Endothelial cell of umbilical vein (primary cell): ENCODE measurements around the gene DDX10. TPM values are rescaled to one million over a fixed set of nuclear protein-coding genes. Genes with fewer than 3 reads are reported as not detected.

Source experiments
- BruUV-seq: library from RNA; stranded (reverse); fragments of 400-500 nt; replicated peaks from 2 replicates; lab custom pipeline; 2021; lab: Mats Ljungman, UMichigan
- CTCF ChIA-PET: fragments of 300-600, 350-600 bp; sonication (Branson Sonifier 250); formaldehyde crosslinking; loops from one replicate; lab custom pipeline; 2021; ENCODE audit warnings: antibody characterized with exemption, inconsistent platforms; lab: Charles Lee
- POLR2A ChIA-PET: fragments of 300-600, 350-600 bp; sonication (Branson Sonifier 250); formaldehyde crosslinking; loops from one replicate; lab custom pipeline; 2021; ENCODE audit warnings: antibody characterized with exemption, inconsistent platforms; lab: Charles Lee
- DNase-seq: peaks from one replicate; pipeline ENCODE4 v3.0.0-alpha.2; 2011; ENCODE audit warnings: low read depth, low spot score
- FAIRE-seq: peaks from 2 replicates; lab custom pipeline; 2011; peaks lifted over from hg19 to GRCh38; lab: Jason Lieb, UNC
- H2AFZ ChIP-seq: 2 replicates; pipeline ENCODE4 v1.6.0; 2012; ENCODE audit warnings: low read depth, low read length, control low read depth, inconsistent platforms
- H3K27ac ChIP-seq: 2 replicates; pipeline ENCODE4 v1.5.1; 2011; ENCODE audit warnings: low read depth, mild to moderate bottlenecking, control low read depth, low read length, moderate library complexity; ENCODE audit not compliant: insufficient read depth
- H3K27me3 ChIP-seq, 2 experiments: 2 replicates each; pipeline versions ENCODE4 v1.6.0 to v1.6.1; 2011; ENCODE audit warnings: low read length in 2 of 2, mixed read lengths in 1 of 2; ENCODE audit not compliant: control insufficient read depth in 2 of 2, insufficient read depth in 2 of 2
- H3K36me3 ChIP-seq, 2 experiments: 2 replicates in 1 of 2; 3 replicates in 1 of 2; pipeline ENCODE4 v1.5.1; 2011; ENCODE audit warnings: low read length in 2 of 2, mild to moderate bottlenecking in 1 of 2, moderate library complexity in 1 of 2; ENCODE audit not compliant: control insufficient read depth in 2 of 2, insufficient read depth in 2 of 2; ENCODE audit errors: extremely low read depth in 1 of 2
- H3K4me1 ChIP-seq: 3 replicates; pipeline ENCODE4 v1.5.1; 2011; ENCODE audit warnings: mild to moderate bottlenecking, low read length; ENCODE audit not compliant: control insufficient read depth, insufficient read depth; ENCODE audit errors: extremely low read depth
- H3K4me2 ChIP-seq: 2 replicates; pipeline ENCODE4 v1.6.1; 2011; ENCODE audit warnings: low read length, control low read depth, mixed read lengths; ENCODE audit not compliant: insufficient read depth
- H3K4me3 ChIP-seq, 3 experiments: fragments of 200-600 bp in 1 of 3; sonication (generic), shearing (Covaris generic) in 1 of 3; replicated peaks in 1 of 3; 2 replicates each; pipeline ENCODE4 v1.5.1; 2011 to 2016; ENCODE audit warnings: control low read depth in 3 of 3, low read length in 3 of 3, mild to moderate bottlenecking in 2 of 3, inconsistent platforms in 1 of 3, low read depth in 1 of 3, moderate library complexity in 1 of 3; ENCODE audit not compliant: insufficient read depth in 1 of 3
- H3K79me2 ChIP-seq: 2 replicates; pipeline ENCODE4 v1.6.0; 2012; ENCODE audit warnings: low read length, inconsistent platforms; ENCODE audit not compliant: control insufficient read depth, insufficient read depth
- H3K9ac ChIP-seq: replicated peaks from 2 replicates; pipeline ENCODE3; 2011; ENCODE audit warnings: low read length, control low read depth; ENCODE audit not compliant: insufficient read depth; ENCODE audit errors: extremely low read depth
- H3K9me1 ChIP-seq: replicated peaks from 3 replicates; pipeline ENCODE4 v1.6.0; 2011; ENCODE audit warnings: mild to moderate bottlenecking, low read length; ENCODE audit not compliant: control insufficient read depth, insufficient read depth; ENCODE audit errors: extremely low read depth
- H3K9me3 ChIP-seq: replicated peaks from 2 replicates; pipeline ENCODE4 v1.5.1; 2012; ENCODE audit warnings: low read length, inconsistent platforms; ENCODE audit not compliant: control insufficient read depth, insufficient read depth
- H4K20me1 ChIP-seq: replicated peaks from 2 replicates; pipeline ENCODE3; 2011; ENCODE audit warnings: mild to moderate bottlenecking, low read length; ENCODE audit not compliant: control insufficient read depth, insufficient read depth; ENCODE audit errors: extremely low read depth
- CTCF ChIP-seq, 2 donors: IDR thresholded peaks; 1 replicate in 1 of 2; 2 replicates in 1 of 2; pipeline ENCODE4 v1.5.1; 2011; ENCODE audit warnings: low read length in 2 of 2, mild to moderate bottlenecking in 2 of 2, moderate library complexity in 2 of 2, control low read depth in 1 of 2, inconsistent platforms in 1 of 2, low read depth in 1 of 2; ENCODE audit not compliant: insufficient read depth in 1 of 2; ENCODE audit errors: extremely low read depth in 1 of 2
- EZH2 ChIP-seq: IDR thresholded peaks from 2 replicates; pipeline ENCODE4 v1.6.1; 2012; ENCODE audit warnings: borderline replicate concordance, low read depth, mild to moderate bottlenecking, moderate library complexity, low read length, inconsistent platforms; ENCODE audit not compliant: severe bottlenecking
- FOS ChIP-seq: IDR thresholded peaks from 2 replicates; pipeline ENCODE4 v1.6.1; 2011; ENCODE audit warnings: mild to moderate bottlenecking, low read length, moderate library complexity, borderline replicate concordance; ENCODE audit not compliant: insufficient read depth
- GATA2 ChIP-seq: IDR thresholded peaks from 2 replicates; pipeline ENCODE4 v1.7.0; 2011; ENCODE audit warnings: low read depth, mild to moderate bottlenecking, moderate library complexity, mixed read lengths, low read length; ENCODE audit not compliant: insufficient read length, insufficient read depth
- JUN ChIP-seq: IDR thresholded peaks from 2 replicates; pipeline ENCODE4 v1.6.1; 2011; ENCODE audit warnings: borderline replicate concordance, low read depth; ENCODE audit not compliant: insufficient read length, insufficient read depth
- MAX ChIP-seq: IDR thresholded peaks from 2 replicates; pipeline ENCODE4 v1.6.1; 2011; ENCODE audit not compliant: insufficient read depth, insufficient read length
- MYC ChIP-seq: IDR thresholded peaks from one replicate; pipeline ENCODE4 v1.6.1; 2011; ENCODE audit warnings: mild to moderate bottlenecking, low read depth, low read length
- POLR2A ChIP-seq: IDR thresholded peaks from 2 replicates; pipeline ENCODE4 v1.6.1; 2012; ENCODE audit warnings: low read depth, mild to moderate bottlenecking, control low read depth, low read length
- POLR2AphosphoS5 ChIP-seq: IDR thresholded peaks from 2 replicates; pipeline ENCODE4 v1.6.1; 2012; ENCODE audit warnings: low read depth, mild to moderate bottlenecking, control low read depth, low read length, moderate library complexity; ENCODE audit not compliant: insufficient read depth
- dilution Hi-C: fragments of 300-500 bp; cut with MboI; formaldehyde crosslinking; loops from one replicate; pipeline ENCODE4 v1.15.0; 2019; ENCODE audit warnings: low sequenced_read_pairs; ENCODE audit not compliant: extremely low pct_ligation_motif_present
- intact Hi-C: fragments of 100-400 bp; cut with micrococcal nuclease; formaldehyde crosslinking; loops from one replicate; pipeline ENCODE4 v1.10.0; 2022
- polyA plus RNA-seq, 4 experiments: library from polyadenylated mRNA; depleted of rRNA in 3 of 4; stranded (reverse) in 3 of 4; unstranded in 1 of 4; fragments of >200 nt; gene quantifications; 2 replicates each; pipeline versions ENCODE4 v1.2.1 to v1.2.3, GENCODE V29; 2011 to 2012; ENCODE audit warnings: missing spikeins in 1 of 4
- total RNA-seq: library from RNA; stranded (reverse); gene quantifications from 2 replicates; pipeline ENCODE4 v1.2.3, GENCODE V29; 2021

DDX10 gene
- total and polyA plus RNA-seq, 2 donors (not counting 3 experiments of a cell fraction or from before 2014, with no cell fraction given) = 29.8 to 35.2 TPM

GRCh38 chr11:108891143-108891542, 226.3 kb downstream of the DDX10 start:
- FAIRE-seq = no peak
- H3K4me2 ChIP-seq = no peak overlapping the region
- ChIA-PET POLR2A (no interaction called here), CTCF (no interaction called here)
- H2AFZ ChIP-seq = no peak overlapping the region
- BruUV-seq = no TSS peak
- H3K9me3 ChIP-seq = no peaks in the 10 kb centered on the region
- no peaks in the 10 kb centered on the region for H3K36me3 ChIP-seq
- H3K27ac ChIP-seq = no peak overlapping the region
- H3K27me3 ChIP-seq = no peaks in the 10 kb centered on the region
- H3K79me2 ChIP-seq = no peaks in the 10 kb centered on the region
- no peaks in the 10 kb centered on the region for H4K20me1 ChIP-seq
- intact Hi-C loops (no loop called here), dilution Hi-C loops (no loop called here)
- H3K4me1 ChIP-seq = peaks cover 30% of the 10 kb centered on the region
- TF ChIP-seq FOS = no peak
- no peak overlapping the region for H3K4me3 ChIP-seq
- H3K9ac ChIP-seq = no peak overlapping the region
- no peak for DNase-seq
- H3K9me1 ChIP-seq = no peaks in the 10 kb centered on the region

GRCh38 chr11:108891909-108892511, 227.1 kb downstream of the DDX10 start:
- H3K36me3 ChIP-seq = no peaks in the 10 kb centered on the region
- intact Hi-C loops = no loop called here
- dilution Hi-C loops = no loop called here
- no peak overlapping the region for H2AFZ ChIP-seq
- H3K9me3 ChIP-seq = no peaks in the 10 kb centered on the region
- TF ChIP-seq CTCF (IDR thresholded peaks at IDR 0.05; ENCODE audit: extremely low read depth in 1 of 2, insufficient read depth in 1 of 2, low read depth in 1 of 2, low read length in 2 of 2) = no peak
- TF ChIP-seq POLR2A = no peak
- TF ChIP-seq JUN = no peak
- no peak for TF ChIP-seq EZH2
- TF ChIP-seq POLR2AphosphoS5 = no peak
- TF ChIP-seq FOS = no peak
- TF ChIP-seq GATA2 = no peak
- TF ChIP-seq MAX = no peak
- TF ChIP-seq MYC = no peak
- no TSS peak for BruUV-seq
- H4K20me1 ChIP-seq = no peaks in the 10 kb centered on the region
- no peak overlapping the region for H3K4me3 ChIP-seq
- no peaks in the 10 kb centered on the region for H3K79me2 ChIP-seq
- ChIA-PET POLR2A (no interaction called here), CTCF (interaction anchor here (1.1 kb wide), 1 partner anchor 17 kb away, joined by 3 read pairs; no protein-coding TSS in a partner anchor)
- FAIRE-seq = no peak
- H3K9ac ChIP-seq = no peak overlapping the region
- no peaks in the 10 kb centered on the region for H3K27me3 ChIP-seq
- no peak for DNase-seq
- peaks cover 30% of the 10 kb centered on the region for H3K4me1 ChIP-seq
- no peak overlapping the region for H3K27ac ChIP-seq
- H3K4me2 ChIP-seq = no peak overlapping the region
- no peaks in the 10 kb centered on the region for H3K9me1 ChIP-seq
